ENCODE results near the gene HOXB13. TPM values are rescaled to one million over a fixed set of nuclear protein-coding genes. Genes with fewer than 3 reads are reported as not detected.

The HOXB13 gene
- total RNA-seq, 1 donor from 2014 or later = not detected

DNA sequence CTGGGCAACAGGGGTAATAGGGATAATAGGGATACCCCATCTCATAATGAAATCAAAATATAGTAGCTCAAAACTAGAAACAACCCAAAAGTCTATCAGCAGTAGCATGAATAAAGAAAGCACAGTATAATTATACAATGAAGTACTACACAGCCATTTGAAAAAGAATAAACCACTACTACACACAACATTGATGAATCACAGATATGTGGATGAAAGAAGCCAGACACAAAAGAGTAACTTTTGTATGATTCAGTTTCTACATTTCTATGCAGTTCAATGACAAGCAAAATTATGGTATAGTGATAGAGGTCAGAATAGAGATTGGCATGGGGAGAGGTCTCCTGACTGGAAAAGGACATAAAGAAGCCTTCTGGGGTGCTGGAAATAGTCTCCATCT, 2.8 kb upstream of the HOXB13 start:
- TF ChIP-seq EZH2 (IDR thresholded peaks at IDR 0.05) (no peak), EZH2phosphoT487 (IDR thresholded peaks at IDR 0.05) (no peak)
- TF ChIP-seq, protein P1, sequence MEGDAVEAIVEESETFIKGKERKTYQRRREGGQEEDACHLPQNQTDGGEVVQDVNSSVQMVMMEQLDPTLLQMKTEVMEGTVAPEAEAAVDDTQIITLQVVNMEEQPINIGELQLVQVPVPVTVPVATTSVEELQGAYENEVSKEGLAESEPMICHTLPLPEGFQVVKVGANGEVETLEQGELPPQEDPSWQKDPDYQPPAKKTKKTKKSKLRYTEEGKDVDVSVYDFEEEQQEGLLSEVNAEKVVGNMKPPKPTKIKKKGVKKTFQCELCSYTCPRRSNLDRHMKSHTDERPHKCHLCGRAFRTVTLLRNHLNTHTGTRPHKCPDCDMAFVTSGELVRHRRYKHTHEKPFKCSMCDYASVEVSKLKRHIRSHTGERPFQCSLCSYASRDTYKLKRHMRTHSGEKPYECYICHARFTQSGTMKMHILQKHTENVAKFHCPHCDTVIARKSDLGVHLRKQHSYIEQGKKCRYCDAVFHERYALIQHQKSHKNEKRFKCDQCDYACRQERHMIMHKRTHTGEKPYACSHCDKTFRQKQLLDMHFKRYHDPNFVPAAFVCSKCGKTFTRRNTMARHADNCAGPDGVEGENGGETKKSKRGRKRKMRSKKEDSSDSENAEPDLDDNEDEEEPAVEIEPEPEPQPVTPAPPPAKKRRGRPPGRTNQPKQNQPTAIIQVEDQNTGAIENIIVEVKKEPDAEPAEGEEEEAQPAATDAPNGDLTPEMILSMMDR (IDR thresholded peaks at IDR 0.05) = no peak
- H4K20me1 ChIP-seq (ENCODE audit: low read depth) = peaks cover 81% of the 10 kb centered on the region
- H3K36me3 ChIP-seq = no peaks in the 10 kb centered on the region
- H3K36me3 Mint-ChIP-seq = peaks cover 3% of the 10 kb centered on the region
- no peak overlapping the region for H2AFZ ChIP-seq (replicated peaks)
- no peak overlapping the region for H3K4me3 Mint-ChIP-seq
- H3K79me2 ChIP-seq (ENCODE audit: low read depth) = no peaks in the 10 kb centered on the region
- H3K9me3 Mint-ChIP-seq = peaks cover 11% of the 10 kb centered on the region
- H3K4me2 ChIP-seq = no peak overlapping the region
- H3K9ac ChIP-seq = no peak overlapping the region
- no peak for DNase-seq (ENCODE audit: low spot score)
- no peaks in the 10 kb centered on the region for H3K4me1 ChIP-seq
- peaks cover 96% of the 10 kb centered on the region for H3K27me3 Mint-ChIP-seq (ENCODE audit: insufficient read depth, low read depth)
- no peak overlapping the region for H3K27ac Mint-ChIP-seq
- no peak overlapping the region for H3K27ac ChIP-seq
- H3K27me3 ChIP-seq = peaks cover 100% of the 10 kb centered on the region
- peaks cover 2% of the 10 kb centered on the region for H3K4me1 Mint-ChIP-seq
- H3F3A ChIP-seq (ENCODE audit: low read depth) = no peaks in the 10 kb centered on the region
- H3K9me3 ChIP-seq (ENCODE audit: low read depth) = no peaks in the 10 kb centered on the region
- no peak overlapping the region for H3K4me3 ChIP-seq

DNA sequence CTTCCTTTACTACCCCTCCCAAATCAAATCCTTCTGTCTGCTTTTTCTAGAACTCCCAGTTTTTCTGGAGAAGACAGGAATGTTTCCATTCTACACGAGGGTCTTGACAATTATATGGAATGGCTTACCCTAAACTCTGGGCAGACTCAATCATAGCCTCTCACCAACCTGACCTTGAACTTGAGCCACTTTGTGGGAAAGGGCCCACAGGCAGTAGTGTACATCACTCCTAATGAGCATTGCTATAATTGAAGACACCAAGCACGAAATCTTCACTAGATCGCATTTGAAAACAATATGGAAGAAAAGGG, 1.6 kb upstream of the HOXB13 start:
- peaks cover 100% of the 10 kb centered on the region for H3K27me3 ChIP-seq
- TF ChIP-seq, protein P1 (IDR thresholded peaks at IDR 0.05) = no peak
- no peak for TF ChIP-seq EZH2 (IDR thresholded peaks at IDR 0.05)
- TF ChIP-seq EZH2phosphoT487 (IDR thresholded peaks at IDR 0.05) = no peak
- H3K27me3 Mint-ChIP-seq (ENCODE audit: insufficient read depth, low read depth) = peaks cover 96% of the 10 kb centered on the region
- no peak overlapping the region for H3K4me2 ChIP-seq
- H3K27ac ChIP-seq = no peak overlapping the region
- no peaks in the 10 kb centered on the region for H3F3A ChIP-seq (ENCODE audit: low read depth)
- H3K9ac ChIP-seq = no peak overlapping the region
- peaks cover 3% of the 10 kb centered on the region for H3K36me3 Mint-ChIP-seq
- no peaks in the 10 kb centered on the region for H3K79me2 ChIP-seq (ENCODE audit: low read depth)
- H3K4me3 Mint-ChIP-seq = no peak overlapping the region
- no peak overlapping the region for H2AFZ ChIP-seq (replicated peaks)
- DNase-seq (ENCODE audit: low spot score) = no peak
- H3K4me3 ChIP-seq = no peak overlapping the region
- peaks cover 83% of the 10 kb centered on the region for H4K20me1 ChIP-seq (ENCODE audit: low read depth)
- peaks cover 13% of the 10 kb centered on the region for H3K9me3 Mint-ChIP-seq
- no peaks in the 10 kb centered on the region for H3K36me3 ChIP-seq
- H3K9me3 ChIP-seq (ENCODE audit: low read depth) = no peaks in the 10 kb centered on the region
- H3K27ac Mint-ChIP-seq = no peak overlapping the region
- peaks cover 2% of the 10 kb centered on the region for H3K4me1 Mint-ChIP-seq
- no peaks in the 10 kb centered on the region for H3K4me1 ChIP-seq

GRCh38 chr17:48729335-48730239, 1.0 kb upstream of the HOXB13 start:
- peaks cover 100% of the 10 kb centered on the region for H3K27me3 ChIP-seq
- no peak overlapping the region for H3K9ac ChIP-seq
- H2AFZ ChIP-seq (replicated peaks) = no peak overlapping the region
- TF ChIP-seq EZH2 (IDR thresholded peaks at IDR 0.05) = peak; percentile 85
- TF ChIP-seq, protein P1 (IDR thresholded peaks at IDR 0.05) = no peak
- peak; percentile 86 for TF ChIP-seq EZH2phosphoT487 (IDR thresholded peaks at IDR 0.05)
- no peaks in the 10 kb centered on the region for H3K9me3 ChIP-seq (ENCODE audit: low read depth)
- Mint-ChIP-seq H3K36me3 (peaks cover 3% of the 10 kb centered on the region), H3K27ac (no peak overlapping the region), H3K4me1 (peaks cover 2% of the 10 kb centered on the region), H3K27me3 (ENCODE audit: insufficient read depth, low read depth) (peaks cover 96% of the 10 kb centered on the region), H3K9me3 (peaks cover 13% of the 10 kb centered on the region), H3K4me3 (no peak overlapping the region)
- H3K79me2 ChIP-seq (ENCODE audit: low read depth) = no peaks in the 10 kb centered on the region
- DNase-seq (ENCODE audit: low spot score) = no peak
- H3K27ac ChIP-seq = no peak overlapping the region
- H3K4me2 ChIP-seq = peak overlapping the region; percentile 62
- no peaks in the 10 kb centered on the region for H3K4me1 ChIP-seq
- H4K20me1 ChIP-seq (ENCODE audit: low read depth) = peaks cover 83% of the 10 kb centered on the region
- no peaks in the 10 kb centered on the region for H3F3A ChIP-seq (ENCODE audit: low read depth)
- no peaks in the 10 kb centered on the region for H3K36me3 ChIP-seq
- H3K4me3 ChIP-seq = no peak overlapping the region
